Activated CD4-positive, CD25-positive, alpha-beta regulatory T cell treated with anti-CD3 and anti-CD28 coated beads, Interleukin-2, amount 50 U/mL, for 24 hours (primary cell): Measurements from ENCODE around the gene COL4A4.
"Not testable (repeated sequence)": the region's sequence is repeated elsewhere in the genome, so short reads cannot be mapped to it uniquely, and the experiment has no call there.

Experiments
- ATAC-seq, 2 donors: fragments of 150-1000 bp; cut with Tn5 transposase; one replicate each; pipeline ENCODE4 v1.10.0; 2021; ENCODE audit warnings: mild to moderate bottlenecking in 1 of 2, moderate library complexity in 1 of 2

Gene COL4A4

DNA sequence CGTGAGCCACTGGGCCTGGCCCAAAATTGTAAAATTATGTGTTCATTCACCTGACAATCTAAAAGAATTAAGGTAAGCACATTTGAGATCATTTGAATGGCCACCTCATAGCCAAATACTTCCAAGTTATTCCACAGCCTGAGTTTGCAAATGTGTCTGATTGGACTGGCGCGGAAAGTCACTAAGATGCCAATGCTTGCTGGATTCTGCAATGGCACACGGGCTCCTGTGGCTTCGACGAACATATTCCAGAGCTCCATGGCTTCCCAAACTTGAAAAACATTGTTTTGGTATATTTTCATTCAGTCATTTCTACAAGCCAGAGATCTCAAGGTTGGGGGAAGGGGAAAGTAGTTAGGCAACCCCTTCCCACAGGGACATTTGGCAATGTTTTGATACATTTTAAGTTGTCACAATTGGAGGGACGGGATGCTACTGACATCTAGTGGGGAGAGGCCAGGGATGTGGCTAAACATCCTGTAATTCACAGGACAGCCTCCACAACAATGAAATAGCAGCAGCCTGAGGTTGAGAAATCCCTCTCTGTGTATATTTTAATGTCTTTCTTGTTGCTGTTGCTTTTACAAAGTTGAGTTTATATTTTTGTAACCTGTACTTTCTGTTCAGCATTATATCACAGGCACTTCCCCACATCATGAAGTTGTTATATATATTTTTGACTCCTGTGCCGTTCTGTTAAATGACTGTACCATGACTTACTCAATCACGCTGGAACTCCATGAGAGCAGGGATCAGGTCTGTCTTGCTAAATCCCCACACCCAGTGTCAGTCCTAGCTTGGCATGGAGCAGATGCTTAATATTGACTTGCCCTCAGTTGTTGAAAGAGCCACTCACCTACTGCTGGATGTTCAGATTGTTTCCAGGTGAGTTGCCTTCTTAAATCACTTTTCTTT lies 56.9 kb downstream of the COL4A4 start:
- ATAC-seq, result no peak

DNA sequence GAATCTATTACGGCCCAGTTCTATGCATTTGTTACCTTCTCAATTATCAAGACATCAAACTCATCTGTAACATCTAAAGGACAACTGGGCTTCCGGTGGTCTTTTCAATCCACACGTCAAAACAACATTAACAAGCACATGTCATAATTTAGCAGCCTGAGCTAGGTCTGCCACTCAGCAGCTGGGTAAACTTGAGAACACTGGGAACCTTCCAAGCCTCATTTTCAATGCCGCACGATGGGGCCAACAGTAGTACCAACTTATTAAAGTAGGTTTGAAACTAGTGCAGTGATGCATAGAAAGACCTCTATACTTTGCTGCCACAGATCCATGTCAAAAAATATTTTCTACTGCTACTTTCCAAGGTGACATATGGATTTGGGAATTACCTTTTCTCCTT lies 60.4 kb downstream of the COL4A4 start:
- no peak for ATAC-seq

DNA sequence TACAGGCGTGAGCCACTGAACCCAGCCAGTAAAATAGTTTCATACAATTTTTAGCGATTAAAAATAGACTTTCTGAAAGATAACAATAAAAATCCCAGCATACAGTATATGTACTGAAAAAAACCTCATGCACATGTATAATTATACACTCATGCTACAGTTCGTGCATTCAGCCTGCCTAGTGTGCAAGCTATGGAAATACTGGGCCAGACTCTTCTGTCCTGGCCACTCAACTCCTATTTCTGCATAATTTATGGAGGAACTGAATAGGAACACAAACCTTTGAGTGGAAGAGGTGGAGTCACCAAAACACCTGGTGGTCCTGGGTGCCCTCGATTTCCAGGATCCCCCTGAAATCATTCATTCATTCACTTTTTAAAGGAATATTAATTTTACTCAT lies 64.7 kb downstream of the COL4A4 start:
- ATAC-seq, result no peak

DNA sequence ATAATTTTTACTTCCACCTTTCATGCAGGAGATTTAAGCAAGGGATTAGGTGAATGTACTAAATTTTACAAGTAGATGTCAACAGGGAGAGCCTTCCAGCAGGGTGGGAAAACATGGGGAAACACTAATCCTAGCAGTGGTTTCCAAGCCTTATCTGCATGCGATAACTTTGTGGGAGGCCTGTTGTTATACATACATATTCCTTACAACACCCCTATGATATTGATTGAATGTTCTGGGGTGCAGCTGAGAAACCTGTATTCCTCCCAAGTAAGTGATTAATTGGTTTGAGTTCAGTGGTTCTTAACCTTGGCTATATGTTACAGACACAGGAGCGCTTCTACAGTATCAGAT lies 65.9 kb downstream of the COL4A4 start:
- ATAC-seq, result no peak

DNA sequence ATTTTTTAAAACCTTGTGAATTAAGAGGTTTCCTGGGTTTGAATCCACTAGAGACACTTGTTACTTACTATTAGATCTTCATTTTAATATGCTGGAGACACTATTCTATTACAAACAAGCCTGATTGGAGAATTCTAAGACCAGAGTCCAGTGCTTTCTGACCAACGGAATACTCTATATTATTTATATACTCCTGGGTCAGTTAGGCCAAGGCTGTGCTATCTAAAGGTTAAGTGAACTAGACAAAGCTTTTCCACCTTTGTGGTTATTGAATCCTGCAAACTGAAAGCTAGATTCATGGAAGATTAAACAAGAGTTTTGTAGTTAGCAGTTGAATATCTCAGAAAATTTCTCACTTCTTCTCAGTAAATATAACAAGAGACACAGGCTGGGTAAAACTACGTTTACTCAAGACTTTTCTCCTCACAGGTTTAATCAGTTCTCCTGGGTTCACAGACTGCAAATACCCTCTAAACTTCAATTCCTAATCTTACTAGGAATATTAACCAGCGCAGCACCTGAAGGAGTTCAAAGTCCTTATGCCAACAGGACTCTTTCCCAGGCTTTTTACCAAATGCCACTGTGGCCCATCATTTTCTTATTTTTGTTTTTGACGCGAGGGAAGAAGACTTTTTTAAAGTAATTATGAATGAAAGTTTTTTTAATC lies 66.4 kb downstream of the COL4A4 start:
- ATAC-seq, result no peak

DNA sequence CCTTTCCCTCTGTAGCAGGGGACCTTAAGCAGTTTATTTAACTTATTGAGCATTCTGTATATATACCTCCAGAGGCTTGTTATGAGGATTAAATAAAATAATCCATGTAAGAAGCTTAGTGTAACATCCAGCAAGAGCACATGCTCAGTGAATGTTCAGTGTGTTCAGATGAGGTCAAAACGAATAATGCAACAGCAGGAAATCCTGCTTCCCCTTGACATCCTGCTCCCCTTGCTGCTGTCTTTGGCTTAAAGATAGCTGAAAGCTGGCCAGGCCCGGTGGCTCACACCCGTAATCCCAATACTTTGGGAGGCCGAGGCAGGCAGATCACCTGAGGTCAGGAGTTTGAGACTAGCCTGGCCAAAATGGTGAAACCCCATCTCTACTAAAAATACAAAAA lies 68.7 kb downstream of the COL4A4 start:
- no peak for ATAC-seq

GRCh38 chr2:227082286-227082685 lies 81.7 kb downstream of the COL4A4 start:
- no peak for ATAC-seq

DNA sequence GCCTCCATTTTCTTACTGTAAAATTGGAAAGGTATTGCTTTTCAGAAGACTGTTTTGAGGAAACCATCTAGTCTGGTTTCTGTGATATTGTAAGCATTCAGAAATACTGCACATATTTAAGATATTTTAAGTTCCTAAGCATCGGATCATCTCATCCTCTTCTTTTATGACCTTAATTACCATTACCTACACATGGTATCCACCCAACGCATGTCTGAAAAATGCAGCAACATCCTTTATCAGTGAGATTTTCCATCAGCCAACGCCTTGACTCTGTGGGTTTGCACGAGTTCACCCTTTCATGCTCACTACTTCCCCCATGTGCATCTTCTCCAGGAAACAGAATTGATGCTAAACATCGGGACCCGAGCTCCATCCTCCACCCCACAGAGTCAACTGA lies 84.3 kb downstream of the COL4A4 start:
- ATAC-seq, result no peak

DNA sequence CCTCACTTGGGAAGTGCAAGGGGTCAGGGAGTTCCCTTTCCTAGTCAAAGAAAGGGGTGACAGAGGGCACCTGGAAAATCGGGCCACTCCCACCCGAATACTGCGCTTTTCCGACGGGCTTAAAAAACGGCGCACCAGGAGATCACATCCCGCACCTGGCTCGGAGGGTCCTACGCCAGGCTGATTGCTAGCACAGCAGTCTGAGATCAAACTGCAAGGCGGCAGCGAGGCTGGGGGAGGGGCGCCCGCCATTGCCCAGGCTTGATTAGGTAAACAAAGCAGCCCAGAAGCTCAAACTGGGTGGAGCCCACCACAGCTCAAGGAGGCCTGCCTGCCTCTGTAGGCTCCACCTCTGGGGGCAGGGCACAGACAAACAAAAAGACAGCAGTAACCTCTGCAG lies 98.9 kb downstream of the COL4A4 start:
- ATAC-seq, result not testable (repeated sequence)

- no peak for ATAC-seq
Observed at GRCh38 chr2:227058888-227059399, 105.1 kb downstream of the COL4A4 start.

DNA sequence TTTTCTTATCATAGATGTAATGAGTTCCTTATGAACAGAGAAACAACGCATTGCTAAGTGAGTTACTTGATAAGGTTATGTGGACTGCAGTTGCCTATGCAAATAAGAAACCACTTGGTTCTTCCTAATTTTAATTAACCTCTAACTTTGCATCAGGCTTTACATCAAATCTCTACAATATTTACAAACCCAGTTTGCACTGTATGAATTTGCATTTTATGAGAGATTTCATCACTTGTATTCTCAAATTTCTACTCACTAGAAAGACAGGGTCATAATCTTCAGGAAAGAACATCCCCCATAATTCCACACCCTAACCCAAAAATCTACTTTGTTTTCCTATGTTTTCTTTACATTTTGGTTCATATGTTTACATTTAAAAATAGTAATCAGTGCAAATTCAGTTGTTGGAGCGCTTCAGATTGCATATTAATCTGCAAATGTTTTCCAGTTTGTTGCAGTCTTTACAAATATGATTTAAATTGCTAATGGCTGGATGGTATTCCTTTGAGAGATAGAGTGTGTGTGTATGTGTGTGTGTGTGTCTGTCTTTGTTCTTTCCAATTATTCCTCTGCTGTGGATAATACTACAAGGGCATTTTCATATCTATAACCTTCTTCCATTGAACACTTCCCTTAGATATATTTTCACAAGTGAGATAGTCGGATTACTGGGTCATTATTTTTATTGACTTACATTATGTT lies 106.1 kb downstream of the COL4A4 start:
- no peak for ATAC-seq

- ATAC-seq, result no peak
Observed at GRCh38 chr2:227057060-227057459, 106.9 kb downstream of the COL4A4 start.

DNA sequence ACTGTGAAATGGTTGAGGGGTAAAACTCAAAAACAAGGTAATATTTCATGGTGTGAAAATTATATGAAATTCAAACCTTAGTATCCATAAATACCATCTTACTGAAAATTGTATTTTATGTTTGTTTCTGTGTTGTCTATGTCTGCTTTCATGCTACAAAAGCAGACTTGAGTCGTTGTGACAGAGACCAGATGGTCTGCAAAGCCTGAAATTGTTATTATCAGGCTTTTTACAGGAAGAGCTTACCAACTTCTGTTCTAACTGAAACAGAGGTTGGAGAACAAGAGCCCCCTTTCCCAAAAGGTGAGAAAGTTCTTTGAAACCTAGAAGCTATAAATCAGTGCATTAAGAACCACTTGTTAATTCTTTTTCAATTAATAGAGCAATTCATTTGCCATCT lies 110.0 kb downstream of the COL4A4 start:
- no peak for ATAC-seq

GRCh38 chr2:227052879-227053278 lies 111.1 kb downstream of the COL4A4 start:
- no peak for ATAC-seq

GRCh38 chr2:227043981-227044380 lies 120.0 kb downstream of the COL4A4 start:
- no peak for ATAC-seq

DNA sequence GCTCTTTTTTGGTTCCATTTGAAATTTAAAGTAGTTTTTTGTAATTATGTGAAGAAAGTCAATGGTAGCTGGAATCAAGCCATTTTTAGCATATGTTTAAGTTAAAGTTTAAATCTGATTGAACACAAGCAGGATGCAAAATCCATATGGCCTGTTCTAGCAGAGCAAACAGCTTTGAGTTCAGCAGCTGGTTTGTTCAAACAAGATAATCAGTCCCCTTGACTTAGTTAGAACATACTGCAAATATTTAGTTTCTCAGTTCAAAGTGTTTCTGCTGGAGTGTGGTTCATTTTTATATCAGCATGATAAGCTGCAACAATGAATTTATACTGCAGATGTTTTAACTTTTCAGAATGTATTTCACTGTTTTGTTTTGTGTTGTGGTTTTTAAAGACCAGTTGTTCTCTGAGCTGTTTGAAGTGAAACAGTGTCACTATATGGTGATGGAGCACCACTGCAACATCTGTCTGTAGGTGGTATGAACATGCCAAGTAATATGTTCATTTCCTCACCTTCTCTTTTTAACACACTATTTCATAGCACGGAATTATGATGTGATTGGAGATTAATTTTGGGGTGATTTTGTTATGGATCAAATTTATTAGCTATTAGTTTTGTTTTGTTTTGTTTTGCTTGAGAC lies 125.3 kb downstream of the COL4A4 start:
- no peak for ATAC-seq

DNA sequence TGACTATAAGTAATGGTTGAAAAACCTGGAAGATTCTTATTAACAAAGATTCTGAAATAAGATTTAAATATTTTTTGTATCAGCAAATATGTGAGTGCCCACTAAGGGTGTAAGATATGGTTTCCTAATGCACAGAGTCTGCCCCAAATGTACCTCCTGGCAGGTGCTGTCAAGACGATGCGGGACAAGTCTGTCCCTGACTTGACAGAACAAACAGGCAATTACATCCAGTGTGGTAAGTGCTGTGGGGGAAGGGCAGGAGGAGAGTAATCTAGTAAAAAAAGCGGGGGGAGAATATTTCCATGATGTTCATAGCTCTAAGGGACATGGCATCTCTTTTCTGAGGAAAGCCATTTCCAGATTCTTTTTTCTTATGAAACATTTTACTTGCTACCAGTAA lies 127.5 kb downstream of the COL4A4 start:
- no peak for ATAC-seq

DNA sequence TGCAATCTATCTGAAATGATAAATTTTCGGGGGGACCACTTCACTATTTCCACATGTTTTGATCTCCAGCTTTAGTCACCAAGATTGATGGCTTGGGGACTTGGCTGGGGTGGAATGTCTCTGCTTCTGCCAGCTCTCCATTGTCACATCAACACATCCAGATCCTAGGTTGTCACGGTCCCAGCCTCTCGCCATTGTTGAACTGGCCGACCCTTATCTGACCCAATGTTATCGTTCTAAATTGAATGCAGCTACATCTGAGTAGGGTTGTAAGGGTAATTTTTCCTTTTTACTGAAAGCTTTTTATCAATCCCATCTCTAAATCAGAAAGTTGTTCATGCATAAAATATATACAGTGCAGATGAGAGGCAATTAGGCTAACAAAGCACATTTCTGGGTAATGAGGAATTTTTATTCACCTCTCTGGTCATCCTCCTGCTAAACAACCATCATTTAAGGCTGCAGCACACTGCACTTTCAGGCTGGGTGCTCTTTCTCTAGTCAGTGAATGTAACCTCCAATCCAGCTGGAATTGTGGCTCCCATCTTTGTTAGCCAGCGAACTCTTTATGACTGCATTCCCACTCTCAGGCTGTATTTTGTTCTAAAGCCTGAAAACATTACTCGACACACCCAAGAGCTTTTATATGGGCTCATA lies 128.2 kb downstream of the COL4A4 start:
- no peak for ATAC-seq

- no peak for ATAC-seq
Observed at GRCh38 chr2:227033471-227034148, 130.4 kb downstream of the COL4A4 start.

DNA sequence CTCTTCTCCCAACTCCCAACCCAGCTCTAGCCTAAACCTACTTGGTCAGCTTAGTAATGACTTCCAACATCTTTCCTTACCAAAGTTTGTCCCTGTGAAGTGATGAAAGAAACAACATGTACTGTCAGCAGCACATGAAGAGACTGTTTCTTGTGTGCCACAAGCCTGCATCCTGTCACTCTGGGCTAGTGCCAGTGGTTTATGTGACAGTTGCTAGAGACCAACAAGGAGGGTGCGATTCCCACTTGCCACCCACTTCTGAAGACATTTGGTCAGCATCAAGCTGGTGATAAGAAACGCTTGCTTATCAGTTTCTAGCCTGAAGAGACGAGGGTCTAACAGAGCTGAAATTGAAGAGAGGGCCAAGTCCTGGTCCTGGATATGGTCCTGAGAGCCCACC lies 132.6 kb downstream of the COL4A4 start:
- ATAC-seq, result no peak

- ATAC-seq, result no peak
Observed at GRCh38 chr2:227030789-227031188, 133.2 kb downstream of the COL4A4 start.
